Fibroblast of pulmonary artery (primary cell): ENCODE measurements around the gene LMAN1L.

Experiments
- DNase-seq: peaks from one replicate; pipeline ENCODE4 v3.0.0-alpha.2; 2010; ENCODE audit warnings: low read depth
- H3K4me3 ChIP-seq: replicated peaks from 2 replicates; pipeline ENCODE4 v1.5.1; 2011; ENCODE audit warnings: low read depth, mild to moderate bottlenecking, control low read depth, low read length, moderate library complexity
- TF ChIP-seq, protein P1 (sequence below): IDR thresholded peaks from 2 replicates; pipeline ENCODE4 v1.5.1; 2011; ENCODE audit warnings: mild to moderate bottlenecking, control low read depth, low read length, inconsistent platforms; ENCODE audit errors: missing control alignments

Gene LMAN1L

DNA sequence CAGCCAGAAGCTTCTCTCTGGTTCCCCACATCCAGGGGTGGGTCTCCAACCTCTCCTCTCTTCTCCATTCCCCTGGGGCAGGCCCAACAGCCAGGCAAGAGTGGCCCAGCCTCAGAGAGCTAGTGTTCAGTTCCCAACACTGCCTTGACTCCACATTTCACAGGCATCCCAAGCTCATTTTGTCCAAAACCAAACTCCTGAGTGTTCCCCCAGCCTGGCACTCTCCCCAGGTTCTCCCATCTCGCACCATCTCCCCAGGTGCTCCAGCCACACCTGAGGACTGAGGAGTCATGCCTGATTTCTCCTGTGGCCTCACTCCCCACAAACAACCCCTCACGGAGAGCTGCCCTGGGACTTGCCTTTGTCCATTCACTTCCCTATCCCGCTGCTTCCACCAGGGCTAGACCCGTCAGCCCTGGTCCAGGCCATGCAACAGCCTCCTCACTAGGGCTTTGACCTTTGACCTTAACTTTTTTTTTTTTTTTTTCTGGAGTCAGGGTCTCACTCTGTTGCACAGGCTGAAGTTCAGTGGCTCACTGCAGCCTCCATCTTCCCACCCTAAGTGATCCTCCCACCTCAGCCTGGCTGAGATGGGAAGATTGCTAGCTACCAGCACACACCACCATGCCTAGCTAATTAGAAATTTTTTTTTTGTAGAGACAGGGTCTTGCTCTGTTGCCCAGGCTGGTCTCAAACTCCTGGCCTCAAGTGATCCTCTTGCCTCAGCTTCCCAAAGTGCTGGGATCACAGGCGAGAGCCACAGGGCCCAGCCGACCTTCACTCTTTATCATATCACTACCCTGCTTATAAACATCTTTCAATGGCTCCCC lies 34.7 kb upstream of the LMAN1L start:
- H3K4me3 ChIP-seq: no peak overlapping the region
- TF ChIP-seq, protein P1, sequence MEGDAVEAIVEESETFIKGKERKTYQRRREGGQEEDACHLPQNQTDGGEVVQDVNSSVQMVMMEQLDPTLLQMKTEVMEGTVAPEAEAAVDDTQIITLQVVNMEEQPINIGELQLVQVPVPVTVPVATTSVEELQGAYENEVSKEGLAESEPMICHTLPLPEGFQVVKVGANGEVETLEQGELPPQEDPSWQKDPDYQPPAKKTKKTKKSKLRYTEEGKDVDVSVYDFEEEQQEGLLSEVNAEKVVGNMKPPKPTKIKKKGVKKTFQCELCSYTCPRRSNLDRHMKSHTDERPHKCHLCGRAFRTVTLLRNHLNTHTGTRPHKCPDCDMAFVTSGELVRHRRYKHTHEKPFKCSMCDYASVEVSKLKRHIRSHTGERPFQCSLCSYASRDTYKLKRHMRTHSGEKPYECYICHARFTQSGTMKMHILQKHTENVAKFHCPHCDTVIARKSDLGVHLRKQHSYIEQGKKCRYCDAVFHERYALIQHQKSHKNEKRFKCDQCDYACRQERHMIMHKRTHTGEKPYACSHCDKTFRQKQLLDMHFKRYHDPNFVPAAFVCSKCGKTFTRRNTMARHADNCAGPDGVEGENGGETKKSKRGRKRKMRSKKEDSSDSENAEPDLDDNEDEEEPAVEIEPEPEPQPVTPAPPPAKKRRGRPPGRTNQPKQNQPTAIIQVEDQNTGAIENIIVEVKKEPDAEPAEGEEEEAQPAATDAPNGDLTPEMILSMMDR: no peak
- DNase-seq: no peak

DNA sequence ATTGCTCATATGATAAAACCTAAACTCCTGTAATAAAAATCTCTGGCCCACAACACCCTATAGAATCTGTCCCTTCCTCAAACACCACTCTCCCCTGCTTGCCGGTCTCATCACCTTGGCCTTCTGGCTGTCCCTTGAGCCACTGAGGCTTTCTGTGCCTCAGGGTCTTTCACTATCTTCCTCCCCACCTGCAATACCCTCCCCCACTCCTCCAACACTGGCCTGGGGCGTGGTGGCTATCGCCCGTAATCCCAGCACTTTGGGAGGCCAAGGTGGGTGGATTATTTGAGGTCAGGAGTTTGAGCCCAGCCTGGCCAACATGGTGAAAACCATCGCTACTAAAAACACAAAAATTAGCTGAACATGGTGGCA lies 34.0 kb upstream of the LMAN1L start:
- TF ChIP-seq, protein P1: no peak
- DNase-seq: no peak
- H3K4me3 ChIP-seq: no peak overlapping the region

DNA sequence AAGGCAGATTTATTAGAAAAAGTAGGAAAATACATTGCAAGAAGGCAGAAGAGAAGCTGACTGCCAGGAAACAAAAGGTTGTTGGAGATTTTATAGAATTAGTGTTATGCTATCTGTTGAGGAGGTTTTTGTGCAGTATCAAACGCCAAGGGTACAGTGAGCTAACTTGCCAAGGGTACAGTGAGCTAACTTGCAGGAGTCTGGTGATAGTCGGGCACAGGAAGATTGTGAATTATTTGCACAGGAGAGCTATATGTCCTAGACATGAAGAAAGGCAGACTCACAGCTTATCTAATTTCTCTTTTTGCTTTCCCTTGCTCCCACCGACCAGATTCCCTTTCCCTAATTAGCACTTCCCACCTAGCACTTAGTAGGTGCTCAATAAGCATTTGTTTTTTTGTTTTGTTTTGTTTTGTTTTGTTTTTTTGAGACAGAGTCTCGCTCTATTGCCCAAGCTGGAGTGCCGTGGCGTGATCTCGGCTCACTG lies 33.4 kb upstream of the LMAN1L start:
- TF ChIP-seq, protein P1: no peak
- no peak overlapping the region for H3K4me3 ChIP-seq
- DNase-seq: no peak

DNA sequence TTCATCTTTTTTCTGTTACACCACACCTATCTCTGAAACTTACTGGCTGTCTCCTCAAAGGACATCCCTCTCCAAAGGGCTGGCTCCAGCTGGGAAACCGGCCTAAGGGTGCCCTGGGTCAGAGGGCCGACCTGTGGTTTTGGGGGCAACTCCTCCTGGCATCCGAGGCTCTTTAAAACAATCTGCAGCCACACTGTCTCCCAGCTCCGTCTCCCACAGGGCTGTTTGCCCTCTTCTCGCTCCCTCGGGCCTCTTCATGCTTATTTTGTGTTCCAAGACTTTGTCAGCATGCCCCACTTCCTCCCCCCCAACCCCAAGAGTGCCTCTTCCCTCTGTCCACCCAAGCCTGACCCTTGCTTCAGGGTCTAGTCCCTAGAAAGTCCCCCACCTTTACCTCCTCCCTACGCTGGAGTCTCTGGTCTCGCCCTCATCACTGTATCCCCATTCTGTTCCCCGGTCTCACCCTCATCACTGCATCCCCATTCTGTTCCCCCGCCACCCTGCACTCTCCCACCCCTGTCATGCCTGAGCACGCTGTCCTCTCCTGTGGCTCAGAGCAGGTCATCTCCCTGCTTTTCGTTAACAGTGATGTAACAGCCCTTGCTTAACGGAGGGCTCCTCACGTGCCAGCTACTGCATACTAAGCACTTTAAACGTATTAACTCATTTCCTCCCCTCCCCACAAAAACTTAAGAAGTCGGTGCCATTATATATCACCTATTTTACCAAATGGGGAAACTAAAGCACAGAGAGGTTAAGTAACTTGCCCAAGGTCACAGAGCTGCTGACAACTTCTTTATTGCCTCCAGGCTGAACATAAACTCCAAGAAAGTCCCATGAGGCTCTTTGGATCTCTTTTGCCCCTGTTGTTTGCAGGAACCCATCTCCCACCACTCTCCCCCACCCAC lies 31.9 kb upstream of the LMAN1L start:
- no peak overlapping the region for H3K4me3 ChIP-seq
- TF ChIP-seq, protein P1: no peak
- peak; percentile 34 for DNase-seq

DNA sequence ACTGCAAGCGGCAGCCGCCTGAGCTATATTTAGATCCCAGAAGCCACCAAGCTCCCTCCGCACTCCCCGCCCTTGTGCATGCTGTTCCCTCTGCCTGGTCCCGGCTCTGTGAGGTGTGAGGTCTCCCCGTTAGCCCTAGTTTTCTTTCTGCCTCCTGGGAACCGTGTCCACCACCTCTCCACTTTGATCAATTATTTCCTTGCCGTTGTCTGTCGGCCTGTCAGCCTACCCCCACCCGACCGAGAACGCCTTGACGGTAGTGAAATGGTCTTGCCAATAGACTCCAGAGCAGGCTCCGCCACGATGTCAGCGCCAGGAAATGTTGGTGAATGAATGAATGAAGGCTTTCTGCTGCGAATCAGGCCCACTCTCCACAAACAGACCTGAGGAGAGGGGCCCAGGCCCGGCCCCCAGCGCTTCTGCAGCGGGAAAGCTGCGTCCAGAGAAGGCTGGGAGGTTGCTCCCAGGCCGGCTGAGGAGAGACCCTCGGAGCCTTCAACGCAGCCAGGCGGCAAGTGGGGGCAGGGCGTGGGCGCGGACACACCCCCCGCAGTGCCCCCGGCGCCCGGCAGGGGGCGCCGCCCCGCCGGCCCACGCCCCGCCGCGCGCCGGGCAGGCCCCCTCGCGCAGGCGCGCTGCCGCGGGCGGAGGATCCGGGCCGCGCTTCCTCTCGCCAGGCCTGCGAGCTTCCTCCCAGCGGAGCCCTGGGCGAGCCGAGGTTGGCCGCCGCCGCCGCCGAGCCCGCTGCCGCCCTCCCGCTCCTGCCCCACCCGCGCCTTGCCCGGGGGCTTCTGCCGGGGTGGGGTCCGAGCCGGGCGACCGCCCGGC lies 31.0 kb upstream of the LMAN1L start, which contains the start of gene CSK:
CSK (plus strand) TSS at position 650 of the 828 bp plus-strand sequence. CDS start 16,218 bp downstream, outside the sequence.
- TF ChIP-seq, protein P1: peak; percentile 21
- peak within 1 kb of the TSS; percentile 79 for H3K4me3 ChIP-seq
- DNase-seq: peak; percentile 66

DNA sequence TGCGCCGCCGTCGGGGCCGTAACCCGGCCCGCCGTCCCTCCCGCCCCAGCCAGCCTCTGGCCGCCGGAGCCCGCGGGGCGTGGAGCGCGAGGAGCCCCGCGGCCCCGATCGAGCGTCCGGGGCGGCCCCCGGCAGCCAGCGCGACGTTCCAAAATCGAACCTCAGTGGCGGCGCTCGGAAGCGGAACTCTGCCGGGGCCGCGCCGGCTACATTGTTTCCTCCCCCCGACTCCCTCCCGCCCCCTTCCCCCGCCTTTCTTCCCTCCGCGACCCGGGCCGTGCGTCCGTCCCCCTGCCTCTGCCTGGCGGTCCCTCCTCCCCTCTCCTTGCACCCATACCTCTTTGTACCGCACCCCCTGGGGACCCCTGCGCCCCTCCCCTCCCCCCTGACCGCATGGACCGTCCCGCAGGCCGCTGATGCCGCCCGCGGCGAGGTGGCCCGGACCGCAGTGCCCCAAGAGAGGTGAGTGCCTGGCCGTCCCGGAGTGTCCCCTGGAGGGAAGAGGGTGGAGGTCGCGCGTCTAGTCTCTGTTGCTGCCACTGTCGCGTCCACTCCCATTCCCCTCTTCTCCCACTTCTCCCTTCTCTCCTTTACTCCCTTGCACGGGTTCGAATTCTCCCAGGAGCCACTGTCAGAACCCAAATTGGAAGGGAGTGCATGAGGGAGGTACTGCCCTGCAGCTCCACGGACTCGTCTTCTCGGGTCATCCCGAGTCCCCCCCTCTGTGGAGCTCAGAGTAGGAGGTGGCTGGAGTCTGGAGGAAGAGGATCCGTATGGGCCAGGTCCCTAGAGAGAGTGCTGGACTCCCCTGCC lies 30.2 kb upstream of the LMAN1L start:
- no peak for DNase-seq
- H3K4me3 ChIP-seq: peak overlapping the region; percentile 79
- TF ChIP-seq, protein P1: no peak
